GM21717 (cell line): ENCODE measurements around the gene HS3ST5.
"Not testable (repeated sequence)": the region's sequence is repeated elsewhere in the genome, so short reads cannot be mapped to it uniquely, and the experiment has no call there.

ENCODE experiments used
- ATAC-seq: cut with Tn5 transposase; IDR thresholded peaks from one replicate; pipeline ENCODE4 v1.9.1; 2021; ENCODE audit warnings: mild to moderate bottlenecking, moderate library complexity; ENCODE audit not compliant: unreplicated experiment

Gene HS3ST5

DNA sequence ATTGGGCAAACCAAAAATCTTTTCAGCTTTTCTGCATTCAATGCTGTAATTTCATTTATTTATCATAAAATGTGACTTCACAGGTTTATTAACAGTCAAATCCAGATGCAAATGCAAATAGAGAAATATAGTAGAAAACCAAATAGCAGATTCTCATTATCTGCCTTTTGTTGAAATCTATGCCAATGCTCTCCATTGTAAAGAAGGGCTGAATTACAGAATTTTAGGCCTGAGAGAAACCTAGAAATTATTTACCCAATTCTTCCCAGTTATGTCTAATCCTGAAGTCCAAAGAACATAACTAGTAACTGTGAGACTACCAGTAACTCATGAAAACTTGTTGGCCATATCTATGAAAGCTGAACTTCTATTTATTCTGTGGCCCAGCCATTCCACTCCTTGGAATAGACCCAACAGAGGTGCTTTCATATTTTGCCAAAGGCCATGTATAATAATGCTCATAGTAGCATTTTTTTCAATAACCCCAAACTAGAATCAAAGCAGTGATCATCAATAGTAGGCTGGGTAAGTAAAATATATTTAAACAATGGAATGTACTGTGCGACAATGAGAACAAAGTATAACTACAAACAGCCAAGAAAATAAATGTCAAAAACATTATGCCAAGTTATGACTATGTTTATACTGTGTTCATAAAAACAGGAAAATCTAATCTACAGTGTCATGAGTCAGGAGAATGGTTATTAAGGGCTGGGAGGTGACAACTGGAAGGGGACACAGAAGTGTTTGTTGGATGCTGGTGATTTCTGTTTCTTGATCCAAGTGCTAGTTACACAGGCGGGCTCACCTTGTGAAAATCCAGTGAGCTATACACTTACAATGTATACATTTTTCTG, 183.8 kb downstream of the HS3ST5 start:
- no peak for ATAC-seq

DNA sequence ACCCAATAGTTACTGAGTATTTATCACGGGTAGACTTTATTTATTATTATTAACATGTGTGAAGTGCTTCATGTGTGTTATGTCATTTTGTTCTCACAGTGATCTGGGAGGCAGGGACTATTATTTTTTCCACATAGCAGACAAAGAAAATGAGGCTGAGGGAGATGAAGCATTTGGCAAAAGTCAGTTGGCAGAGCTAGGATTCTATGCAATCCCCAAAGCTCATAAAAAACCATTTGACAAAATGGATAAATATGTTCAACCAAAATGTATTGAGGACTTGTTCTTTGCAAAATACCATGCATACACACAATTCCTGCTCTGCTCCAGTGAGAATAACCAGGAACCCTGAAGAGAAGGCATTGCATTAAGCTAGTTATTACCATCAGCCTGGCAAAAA, 184.4 kb downstream of the HS3ST5 start:
- ATAC-seq = no peak

DNA sequence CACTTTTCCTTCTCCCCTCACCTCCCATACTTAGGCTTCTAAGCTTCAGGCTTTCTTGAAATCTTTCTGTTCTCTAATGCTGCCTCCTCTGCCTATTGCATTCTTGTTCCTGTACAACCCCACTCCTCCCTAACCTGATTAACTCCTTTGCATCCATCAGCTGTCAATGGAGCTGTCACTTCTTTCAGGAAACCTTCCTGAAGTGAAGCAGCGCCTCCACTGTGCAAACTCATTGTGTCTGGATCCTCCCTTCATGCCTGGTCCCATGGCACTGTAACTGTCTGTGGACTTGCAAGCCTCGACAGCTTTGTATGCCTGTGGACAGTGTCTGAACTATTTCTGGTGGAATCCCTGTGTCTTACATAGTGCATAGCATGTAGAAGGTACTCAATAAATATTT, 185.0 kb downstream of the HS3ST5 start:
- ATAC-seq = no peak

DNA sequence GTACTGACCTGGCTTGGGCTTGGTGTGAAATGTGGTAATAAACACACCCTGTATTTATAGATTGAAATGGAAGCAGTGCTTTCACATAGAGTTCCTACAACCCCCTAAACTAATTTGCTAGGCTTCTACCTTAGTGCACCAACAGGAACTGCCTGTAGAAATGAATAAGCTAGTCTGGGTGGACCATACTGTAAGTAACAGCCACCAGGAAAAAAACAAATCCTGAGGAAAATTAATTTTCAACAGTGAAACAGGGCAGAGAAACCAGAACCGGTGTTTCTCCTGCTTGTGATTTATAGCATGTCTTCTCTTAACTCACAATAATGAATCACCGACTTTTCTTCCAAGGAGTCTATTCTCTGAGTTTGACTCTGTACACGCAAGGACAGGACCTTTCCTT, 187.1 kb downstream of the HS3ST5 start:
- no peak for ATAC-seq

DNA sequence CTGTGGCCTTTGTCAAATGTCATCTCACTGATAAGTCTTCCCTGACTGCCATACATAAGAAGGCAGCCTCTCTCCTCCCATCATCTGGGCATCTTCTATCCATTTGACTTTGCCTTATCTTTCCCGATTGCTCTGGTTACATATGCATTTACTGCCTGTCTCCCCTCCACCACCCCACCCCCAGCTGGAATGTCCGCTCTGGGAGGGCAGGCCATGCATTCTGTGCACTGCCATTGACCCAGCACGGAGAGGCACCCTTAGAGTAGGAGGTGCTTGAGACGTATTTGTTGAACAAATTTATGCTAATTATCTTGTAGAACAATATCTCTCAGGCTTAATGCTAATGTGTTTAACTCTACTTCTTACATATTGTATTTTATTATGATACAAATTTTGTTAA, 188.0 kb downstream of the HS3ST5 start:
- no peak for ATAC-seq

DNA sequence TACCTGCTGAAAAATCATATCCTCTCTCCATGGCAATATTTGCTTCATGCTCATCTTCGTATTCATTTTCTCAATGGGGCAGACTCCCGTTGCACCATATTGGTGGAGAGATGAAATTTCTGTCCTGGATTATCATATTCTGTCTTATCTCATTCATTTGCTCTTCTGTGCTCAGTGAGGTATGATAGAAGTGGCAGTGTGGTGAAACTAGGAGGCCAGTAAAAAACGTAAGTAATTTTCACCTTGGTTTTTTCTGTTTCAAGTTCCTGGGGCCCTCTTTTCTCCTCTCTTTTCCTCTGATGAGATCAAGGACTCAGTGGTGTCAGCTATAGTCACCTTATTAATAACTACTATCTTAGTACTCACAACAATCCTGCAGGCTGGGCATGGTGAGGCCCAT, 189.4 kb downstream of the HS3ST5 start:
- ATAC-seq = no peak

DNA sequence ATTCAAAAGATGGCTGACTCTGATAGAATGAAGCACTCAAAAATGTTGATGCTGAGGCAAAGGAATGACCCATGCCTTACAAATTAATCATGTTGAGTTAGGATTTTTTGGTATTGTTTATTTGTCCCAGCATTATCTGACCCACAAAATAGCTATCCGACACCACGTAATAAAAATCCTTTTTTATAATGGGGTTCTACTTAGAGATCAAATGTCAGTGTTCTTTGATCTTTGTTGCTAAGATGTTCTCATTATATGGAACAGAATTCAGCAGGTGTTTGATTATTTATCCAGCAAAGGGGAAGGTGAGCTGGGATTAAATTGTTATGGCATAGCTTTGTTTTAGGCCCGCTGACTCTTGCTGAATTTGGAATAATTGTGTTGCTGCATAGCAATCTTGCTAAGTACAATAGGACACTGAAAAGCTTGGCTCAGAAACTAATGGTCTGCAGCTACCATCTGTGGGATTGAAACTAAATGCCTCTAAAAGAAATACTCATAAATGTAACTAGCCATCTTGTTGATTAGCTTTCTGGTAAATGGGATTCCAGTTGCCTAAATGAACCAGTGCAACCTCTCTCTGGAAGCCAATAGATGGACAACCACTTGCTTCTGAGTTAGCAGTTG, 191.6 kb downstream of the HS3ST5 start:
- no peak for ATAC-seq

DNA sequence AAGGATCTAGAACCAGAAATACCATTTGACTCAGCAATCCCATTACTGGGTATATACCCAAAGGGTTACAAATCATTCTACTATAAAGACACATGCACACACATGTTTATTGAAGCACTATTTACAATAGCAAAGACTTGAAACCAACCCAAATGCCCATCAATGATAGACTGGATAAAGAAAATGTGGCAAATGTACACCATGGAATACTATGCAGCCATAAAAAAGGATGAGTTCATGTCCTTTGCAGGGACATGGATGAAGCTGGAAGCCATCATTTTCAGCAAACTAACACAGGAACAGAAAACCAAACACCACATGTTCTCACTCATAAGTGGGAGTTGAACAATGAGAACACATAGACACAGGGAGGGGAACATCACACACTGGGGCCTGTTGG, 193.6 kb downstream of the HS3ST5 start:
- ATAC-seq = not testable (repeated sequence)

DNA sequence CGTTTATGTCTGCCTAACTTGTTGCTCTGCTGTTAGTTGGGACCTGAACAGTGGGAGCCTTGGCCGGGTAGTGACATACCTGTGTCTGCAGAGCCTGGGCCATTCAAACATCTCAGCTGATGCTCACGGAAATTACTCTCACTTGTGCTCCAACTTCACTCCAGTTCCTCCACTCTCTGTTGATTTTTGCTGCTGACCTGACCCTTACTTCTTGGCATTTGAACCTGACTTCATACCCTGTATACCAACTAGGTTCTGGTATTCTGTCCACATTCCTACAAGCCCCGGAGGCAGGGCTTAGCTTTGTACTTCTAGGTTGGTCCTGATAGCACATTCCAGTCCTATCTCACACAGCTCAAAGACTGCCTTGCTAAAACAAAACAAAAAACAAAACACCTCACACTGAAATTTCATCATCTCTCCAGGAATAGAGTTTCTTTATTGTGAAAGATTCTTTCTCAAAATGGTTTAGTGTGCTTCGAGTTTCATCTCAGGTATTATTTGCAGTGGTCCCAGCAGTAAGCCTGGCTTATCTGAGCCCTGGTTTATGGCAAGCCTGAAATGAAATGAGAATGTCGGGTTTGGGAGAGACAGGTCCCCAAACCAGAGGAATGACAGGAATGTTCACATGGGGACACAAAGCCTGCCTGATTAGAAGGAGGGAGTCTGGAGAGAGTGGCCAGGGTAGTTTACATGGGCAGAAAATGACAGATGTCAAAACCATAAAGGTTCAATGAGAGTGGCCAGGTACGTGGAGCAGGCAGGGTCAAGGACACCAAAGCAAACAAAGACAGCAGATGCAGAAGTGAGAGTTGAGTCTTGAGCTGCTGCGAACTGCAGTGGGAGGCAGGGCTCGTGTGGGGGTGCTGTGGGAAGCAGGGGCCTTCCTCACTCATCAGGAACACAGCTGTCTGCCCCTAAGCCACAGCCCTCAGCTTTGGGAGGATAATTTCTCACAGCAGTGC, 197.7 kb downstream of the HS3ST5 start:
- no peak for ATAC-seq

DNA sequence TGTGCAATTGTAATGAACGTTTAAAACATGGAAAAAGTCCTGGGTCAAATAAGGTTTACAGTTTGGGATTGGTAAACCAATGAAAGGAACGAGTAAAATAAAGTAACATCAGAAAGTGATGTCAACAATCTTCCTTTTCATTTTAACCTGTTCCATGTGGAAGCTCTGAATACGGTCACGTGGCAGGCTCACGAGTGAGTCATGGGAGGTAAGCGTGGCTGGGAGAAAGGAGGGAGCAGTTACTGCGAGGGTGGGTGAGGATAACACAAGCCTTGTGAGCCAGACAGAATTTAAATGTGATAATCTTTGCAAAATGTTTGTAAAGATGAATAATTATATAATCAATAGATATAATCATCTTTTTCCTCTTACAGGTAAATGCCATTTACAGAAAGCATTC, 200.6 kb downstream of the HS3ST5 start:
- ATAC-seq = no peak

DNA sequence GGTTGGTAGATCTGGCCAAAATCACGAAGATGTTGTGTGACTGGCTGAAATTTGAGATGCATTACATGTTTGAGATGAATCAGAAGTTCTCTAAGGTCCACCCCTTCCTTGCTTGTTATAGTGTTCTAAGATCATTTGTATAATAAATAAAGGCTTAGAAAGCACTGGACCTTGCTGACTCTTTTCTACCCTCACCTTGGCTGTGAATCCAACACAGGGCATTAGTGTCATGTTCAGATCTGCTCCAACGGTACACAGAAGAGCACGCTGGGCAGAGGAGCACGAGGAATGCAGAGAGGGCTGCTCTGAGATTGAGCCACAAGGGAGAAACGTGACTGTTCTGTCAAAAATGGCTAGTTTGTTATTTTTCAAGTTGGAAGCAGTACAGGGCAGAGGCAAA, 202.4 kb downstream of the HS3ST5 start:
- ATAC-seq = no peak

DNA sequence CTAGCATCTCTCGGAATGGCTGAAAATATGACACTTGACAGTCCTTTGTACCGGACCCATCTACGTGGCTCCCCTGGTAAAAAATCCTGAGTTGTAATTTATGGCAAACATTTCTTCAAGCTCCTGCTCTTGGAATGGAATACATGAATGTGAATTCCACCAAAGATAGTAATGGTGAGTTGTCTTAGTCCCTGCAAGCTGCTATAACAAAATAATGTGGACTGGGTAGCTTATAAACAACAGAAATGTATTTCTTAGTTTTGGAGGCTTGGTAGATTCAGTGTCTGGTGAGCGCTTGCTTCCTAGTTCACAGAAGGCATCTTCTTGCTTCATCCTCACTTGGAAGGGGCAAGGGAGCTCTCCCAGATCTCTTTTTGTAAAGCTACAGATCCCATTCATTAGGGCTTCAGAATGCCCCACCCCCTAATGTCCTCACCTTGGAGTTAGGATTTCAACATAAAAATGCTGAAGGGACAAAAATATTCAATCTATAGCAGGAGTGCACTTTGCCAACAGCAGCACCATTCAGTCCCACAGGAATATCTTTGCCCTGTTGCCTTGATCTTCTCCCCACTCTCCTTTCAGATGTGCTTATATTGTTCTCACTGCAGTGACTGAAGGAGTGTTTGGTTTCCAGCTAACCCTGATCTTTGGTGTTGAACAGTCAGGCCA, 204.1 kb downstream of the HS3ST5 start:
- no peak for ATAC-seq

DNA sequence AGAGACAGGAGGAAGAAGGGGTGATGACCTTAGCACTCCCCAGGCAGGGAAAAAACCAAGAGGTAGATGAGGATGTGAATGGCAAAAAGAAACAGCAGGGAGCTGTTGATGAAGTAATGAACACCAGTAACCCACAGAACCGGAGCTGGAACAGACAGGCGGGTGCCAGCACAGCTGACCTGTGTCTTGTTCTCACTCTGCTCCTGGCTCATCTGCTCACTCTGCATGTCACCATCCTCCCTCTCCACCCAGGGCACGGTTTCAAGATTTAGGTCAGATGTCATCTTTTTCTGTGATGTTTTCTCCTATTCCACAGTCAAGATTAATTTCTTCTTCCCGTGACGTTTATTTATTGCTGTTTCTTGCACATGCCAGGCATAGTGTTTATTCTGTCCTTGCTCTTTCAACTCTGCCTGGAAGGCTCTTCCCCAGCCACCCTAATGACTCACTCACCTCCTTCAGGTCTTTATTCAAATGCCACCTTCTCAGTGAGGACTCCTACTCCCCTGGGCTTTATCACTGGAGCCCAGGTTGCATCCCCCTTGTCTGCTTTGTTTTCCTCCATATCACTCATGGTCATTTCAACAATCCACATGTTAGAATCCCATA, 207.4 kb downstream of the HS3ST5 start:
- no peak for ATAC-seq

DNA sequence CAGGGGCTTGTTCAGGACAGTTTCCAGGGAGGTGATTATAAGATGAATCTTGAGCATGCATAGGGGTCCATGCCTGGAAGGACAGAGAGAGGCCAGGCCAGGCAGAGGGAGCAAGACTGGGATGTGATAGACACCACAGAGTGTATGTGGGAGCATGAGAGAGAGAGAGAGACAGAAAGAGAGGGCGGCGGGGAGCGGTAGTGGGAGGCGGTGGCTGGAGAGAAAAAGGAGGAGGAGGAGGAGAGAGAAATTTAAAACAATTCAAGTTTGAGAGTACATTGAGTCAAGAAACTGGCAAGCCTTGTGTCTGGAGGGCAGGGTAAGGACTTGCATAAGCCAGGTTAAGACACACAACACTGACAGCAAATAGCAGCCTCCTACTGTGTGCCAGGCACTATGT, 209.0 kb downstream of the HS3ST5 start:
- no peak for ATAC-seq

DNA sequence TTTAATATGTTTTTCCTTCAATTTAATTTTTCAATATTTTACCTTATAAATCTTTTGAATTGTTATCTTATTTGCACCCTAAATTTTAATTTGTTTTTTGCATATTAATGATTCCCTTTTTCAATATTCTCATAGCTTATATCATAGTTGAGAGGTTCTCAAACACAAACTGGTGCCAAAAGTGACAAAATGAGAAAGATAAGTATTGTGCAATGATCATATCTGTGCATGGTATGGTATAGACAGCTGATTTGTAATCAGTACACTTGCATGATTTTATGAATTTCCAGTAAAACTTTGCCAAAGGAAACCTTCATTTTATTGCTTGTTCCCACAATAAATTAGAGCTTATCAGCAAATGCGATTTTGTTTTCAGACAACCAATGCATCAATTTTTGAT, 210.9 kb downstream of the HS3ST5 start:
- ATAC-seq = no peak

DNA sequence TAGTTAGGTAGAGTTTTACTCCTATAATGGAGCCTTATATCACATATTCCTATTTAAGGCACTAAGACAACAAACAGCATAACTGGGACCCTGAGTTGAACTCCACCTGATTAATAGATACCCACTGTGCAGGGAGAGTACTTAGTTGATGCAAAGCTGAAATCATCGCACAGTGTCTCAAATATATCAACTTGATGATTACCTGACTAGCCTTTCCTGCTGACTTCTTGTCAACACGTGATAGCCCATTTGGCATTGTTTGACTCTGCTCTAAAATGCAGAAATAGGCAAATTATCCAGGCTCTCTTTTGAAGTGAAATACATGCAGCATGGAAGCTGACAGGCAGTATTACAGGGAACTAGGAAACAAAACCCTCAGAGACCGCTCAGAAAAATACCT, 217.2 kb downstream of the HS3ST5 start:
- no peak for ATAC-seq

DNA sequence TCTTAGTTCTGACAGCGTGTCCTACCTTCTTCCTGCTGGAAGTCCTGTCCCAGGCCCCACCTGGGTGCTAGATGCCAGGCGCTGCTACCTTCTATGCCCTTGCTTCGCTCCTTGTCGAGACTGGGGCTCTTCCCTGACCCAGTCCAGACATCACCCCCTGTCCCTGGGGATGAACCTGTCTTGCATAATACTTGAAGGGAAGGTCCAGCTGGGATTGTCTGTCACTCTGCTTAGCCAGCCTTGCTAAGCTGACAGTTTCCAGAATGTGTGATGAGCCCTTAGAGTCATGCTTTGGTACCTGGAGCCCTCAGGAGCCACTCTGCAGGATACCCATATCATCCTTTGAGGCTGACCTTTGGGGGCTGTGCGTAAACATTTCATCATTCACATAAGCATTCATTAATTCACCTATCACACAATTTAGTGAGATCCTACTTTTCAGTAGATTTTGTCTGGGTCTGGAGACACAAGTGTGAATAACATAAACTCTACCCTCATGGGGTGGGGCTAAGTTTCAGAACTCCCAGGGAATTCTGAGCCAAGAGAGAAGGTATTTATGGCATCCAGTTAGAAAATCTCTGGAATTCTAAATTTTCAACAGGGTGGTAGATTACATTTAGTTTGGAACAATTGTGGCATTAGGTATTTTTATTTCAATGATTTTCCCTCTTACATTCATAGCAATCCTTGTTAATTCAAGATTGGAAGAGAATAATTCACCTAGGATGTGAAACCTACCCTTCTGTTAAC, 220.7 kb downstream of the HS3ST5 start:
- ATAC-seq = no peak

DNA sequence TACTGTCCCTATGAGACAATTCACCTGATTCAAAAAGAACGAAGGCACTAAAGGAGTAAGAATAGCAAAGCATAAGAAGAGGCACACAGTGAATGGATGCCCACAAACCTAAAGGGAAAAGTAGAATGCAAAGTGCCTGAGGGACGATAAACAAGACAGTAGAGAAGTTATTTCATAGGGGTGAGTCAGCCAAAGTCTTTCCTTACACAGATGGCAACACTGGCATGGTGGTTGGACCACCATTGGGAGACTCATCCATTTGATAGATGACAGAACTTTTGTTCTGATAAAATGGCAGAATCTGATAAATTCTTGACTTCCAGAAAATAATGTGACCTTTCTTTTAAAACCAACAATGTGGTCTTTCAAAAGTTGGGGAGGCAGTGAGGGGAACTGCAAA, 223.8 kb downstream of the HS3ST5 start:
- no peak for ATAC-seq

DNA sequence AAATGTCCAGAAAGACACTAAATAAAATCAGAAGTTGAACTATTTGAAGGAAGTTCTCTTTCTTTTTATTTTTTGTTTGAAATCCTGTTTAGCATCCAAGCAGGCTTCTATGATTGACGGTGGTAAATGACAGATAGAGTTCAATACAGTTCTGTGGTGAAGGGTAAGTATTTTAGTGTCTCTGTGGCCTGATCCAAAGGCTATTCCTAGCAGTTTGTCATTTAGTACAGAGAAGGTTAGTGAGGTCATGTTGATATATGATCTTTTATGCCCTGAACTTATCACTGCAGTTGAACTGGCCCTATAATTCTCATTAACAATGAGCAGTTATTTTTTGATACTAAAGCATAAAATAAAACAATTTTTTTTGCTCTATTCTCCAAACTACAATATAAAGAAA, 227.2 kb downstream of the HS3ST5 start:
- ATAC-seq = no peak
